RWPE2 (cell line): Measurements from ENCODE around the gene CIDEA.
A peak's percentile ranks its signal among the peaks of the same experiment; 100 is the strongest.

ENCODE experiments used
- ATAC-seq: fragments of 200-7000 bp; cut with Tn5 transposase; 3 replicates; pipeline ENCODE4 v1.9.1; 2021; ENCODE audit warnings: low read depth
- DNase-seq: peaks from one replicate; pipeline ENCODE4 v3.0.0-alpha.2; 2020; ENCODE audit warnings: low spot score
- H3K27ac ChIP-seq: fragments of 450-650 bp; 2 replicates; pipeline ENCODE4 v1.5.1; 2017; ENCODE audit warnings: mild to moderate bottlenecking; ENCODE audit not compliant: poor library complexity, severe bottlenecking
- H3K27me3 ChIP-seq: fragments of 250-450 bp; sonication (Bioruptor Pico); 2 replicates; pipeline ENCODE4 v1.5.1; 2021; ENCODE audit warnings: mild to moderate bottlenecking, moderate library complexity; ENCODE audit not compliant: insufficient read depth, poor library complexity, severe bottlenecking
- H3K36me3 ChIP-seq: fragments of 250-450 bp; sonication (Bioruptor Pico); 2 replicates; pipeline ENCODE4 v1.5.1; 2020; ENCODE audit warnings: low read depth, mild to moderate bottlenecking, moderate library complexity
- H3K4me1 ChIP-seq: fragments of 250-450 bp; sonication (Bioruptor Pico); 2 replicates; pipeline ENCODE4 v1.5.1; 2021; ENCODE audit warnings: mild to moderate bottlenecking, moderate library complexity; ENCODE audit not compliant: insufficient read depth, poor library complexity, severe bottlenecking
- H3K4me3 ChIP-seq: fragments of 250-450 bp; sonication (Bioruptor Pico); 2 replicates; pipeline ENCODE4 v1.5.1; 2021; ENCODE audit warnings: mild to moderate bottlenecking, moderate library complexity; ENCODE audit not compliant: severe bottlenecking
- H3K9me3 ChIP-seq: fragments of 250-450 bp; sonication (Bioruptor Pico); 2 replicates; pipeline ENCODE4 v1.5.1; 2021; ENCODE audit warnings: mild to moderate bottlenecking, moderate library complexity; ENCODE audit not compliant: severe bottlenecking
- TF ChIP-seq, protein P1 (sequence below): fragments of 450-650 bp; IDR thresholded peaks from one replicate; pipeline ENCODE4 v1.5.1; 2017; ENCODE audit warnings: mild to moderate bottlenecking, moderate library complexity; ENCODE audit not compliant: poor library complexity, severe bottlenecking

The CIDEA gene

DNA sequence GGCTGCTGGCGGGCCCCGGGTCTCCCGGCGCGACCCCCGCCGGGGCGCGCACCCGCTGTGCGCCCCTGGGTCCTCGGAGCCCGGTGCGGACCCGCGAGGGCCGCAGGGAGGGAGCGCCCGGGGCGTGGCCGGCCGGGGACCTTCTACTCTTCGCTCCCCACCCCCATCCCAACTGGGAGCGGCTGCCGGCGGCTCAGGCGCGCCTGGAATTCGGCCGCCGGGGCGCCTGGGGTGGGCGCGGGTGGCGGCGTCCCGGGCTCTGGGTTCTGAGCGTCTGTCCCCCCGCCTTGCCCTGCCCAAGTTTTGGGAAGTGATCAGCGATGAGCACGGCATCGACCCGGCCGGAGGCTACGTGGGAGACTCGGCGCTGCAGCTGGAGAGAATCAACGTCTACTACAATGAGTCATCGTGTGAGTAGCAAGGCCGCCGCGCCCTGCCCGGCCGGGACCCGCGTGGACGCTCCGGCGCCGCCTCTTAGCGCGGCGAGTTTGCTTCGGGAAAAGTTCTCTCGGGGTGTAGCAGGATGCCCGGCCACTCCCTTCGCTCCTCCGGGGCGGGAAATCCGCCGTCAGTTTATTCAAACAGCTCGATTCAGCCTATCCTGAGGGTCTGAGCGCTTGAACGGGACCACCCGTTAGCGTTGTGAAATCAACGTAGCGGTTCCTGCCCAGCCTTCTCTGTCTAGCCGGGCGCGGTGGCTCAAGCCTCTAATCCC is 54.4 kb downstream of the CIDEA start:
- peak; percentile 57 for ATAC-seq
- Histone ChIP-seq H3K27me3 (no peaks in the 10 kb centered on the region), H3K27ac (peak overlapping the region; percentile 94), H3K36me3 (peaks cover 49% of the 10 kb centered on the region), H3K9me3 (peaks cover 10% of the 10 kb centered on the region), H3K4me3 (peak overlapping the region; percentile 95), H3K4me1 (peaks cover 21% of the 10 kb centered on the region)
- DNase-seq: peak; percentile 86
- TF ChIP-seq, protein P1, sequence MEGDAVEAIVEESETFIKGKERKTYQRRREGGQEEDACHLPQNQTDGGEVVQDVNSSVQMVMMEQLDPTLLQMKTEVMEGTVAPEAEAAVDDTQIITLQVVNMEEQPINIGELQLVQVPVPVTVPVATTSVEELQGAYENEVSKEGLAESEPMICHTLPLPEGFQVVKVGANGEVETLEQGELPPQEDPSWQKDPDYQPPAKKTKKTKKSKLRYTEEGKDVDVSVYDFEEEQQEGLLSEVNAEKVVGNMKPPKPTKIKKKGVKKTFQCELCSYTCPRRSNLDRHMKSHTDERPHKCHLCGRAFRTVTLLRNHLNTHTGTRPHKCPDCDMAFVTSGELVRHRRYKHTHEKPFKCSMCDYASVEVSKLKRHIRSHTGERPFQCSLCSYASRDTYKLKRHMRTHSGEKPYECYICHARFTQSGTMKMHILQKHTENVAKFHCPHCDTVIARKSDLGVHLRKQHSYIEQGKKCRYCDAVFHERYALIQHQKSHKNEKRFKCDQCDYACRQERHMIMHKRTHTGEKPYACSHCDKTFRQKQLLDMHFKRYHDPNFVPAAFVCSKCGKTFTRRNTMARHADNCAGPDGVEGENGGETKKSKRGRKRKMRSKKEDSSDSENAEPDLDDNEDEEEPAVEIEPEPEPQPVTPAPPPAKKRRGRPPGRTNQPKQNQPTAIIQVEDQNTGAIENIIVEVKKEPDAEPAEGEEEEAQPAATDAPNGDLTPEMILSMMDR: peak; percentile 2

DNA sequence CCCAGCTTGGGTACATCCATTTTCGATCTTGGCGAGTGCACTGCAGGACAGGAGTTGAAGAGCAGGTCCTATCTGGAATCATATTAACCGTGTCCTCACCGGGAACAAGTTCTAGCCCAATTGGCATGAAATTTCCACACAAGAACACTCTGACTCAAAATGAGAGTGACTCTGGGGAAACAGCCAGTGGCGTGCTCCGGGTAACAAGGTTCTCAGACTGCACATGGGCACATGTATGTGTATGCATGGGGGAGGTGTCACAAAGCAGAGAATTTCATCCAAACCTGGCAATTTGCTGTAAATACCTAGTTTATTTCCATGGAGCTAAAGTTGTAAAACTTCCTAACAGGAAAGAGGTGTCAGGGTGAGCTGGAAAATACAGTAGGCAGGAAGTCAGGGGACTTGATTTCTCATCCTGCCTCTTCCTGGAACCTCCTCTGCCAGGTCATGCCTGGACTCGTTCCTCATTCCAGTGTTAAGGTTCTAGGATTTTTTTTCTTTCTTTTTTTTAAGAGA is 55.6 kb downstream of the CIDEA start:
- peaks cover 10% of the 10 kb centered on the region for H3K9me3 ChIP-seq
- DNase-seq (no peak), ATAC-seq (peak; percentile 37)
- peaks cover 19% of the 10 kb centered on the region for H3K4me1 ChIP-seq
- no peaks in the 10 kb centered on the region for H3K27me3 ChIP-seq
- H3K36me3 ChIP-seq: peaks cover 61% of the 10 kb centered on the region
- TF ChIP-seq, protein P1: no peak
- H3K4me3 ChIP-seq: peak overlapping the region; percentile 95
- peak overlapping the region; percentile 94 for H3K27ac ChIP-seq

GRCh38 chr18:12310762-12311161 is 56.6 kb downstream of the CIDEA start:
- Histone ChIP-seq H3K4me1 (peaks cover 15% of the 10 kb centered on the region), H3K36me3 (peaks cover 71% of the 10 kb centered on the region), H3K27ac (peak overlapping the region; percentile 94), H3K4me3 (no peak overlapping the region), H3K9me3 (peaks cover 10% of the 10 kb centered on the region), H3K27me3 (no peaks in the 10 kb centered on the region)
- no peak for DNase-seq
- TF ChIP-seq, protein P1: no peak
- ATAC-seq: no peak

- H3K4me1 ChIP-seq: peaks cover 15% of the 10 kb centered on the region
- H3K9me3 ChIP-seq: peaks cover 10% of the 10 kb centered on the region
- no peaks in the 10 kb centered on the region for H3K27me3 ChIP-seq
- H3K36me3 ChIP-seq: peaks cover 94% of the 10 kb centered on the region
- TF ChIP-seq, protein P1: no peak
- ATAC-seq (no peak), DNase-seq (no peak)
- no peak overlapping the region for H3K4me3 ChIP-seq
- no peak overlapping the region for H3K27ac ChIP-seq
These were observed 58.8 kb downstream of the CIDEA start for GRCh38 chr18:12312976-12313375.

DNA sequence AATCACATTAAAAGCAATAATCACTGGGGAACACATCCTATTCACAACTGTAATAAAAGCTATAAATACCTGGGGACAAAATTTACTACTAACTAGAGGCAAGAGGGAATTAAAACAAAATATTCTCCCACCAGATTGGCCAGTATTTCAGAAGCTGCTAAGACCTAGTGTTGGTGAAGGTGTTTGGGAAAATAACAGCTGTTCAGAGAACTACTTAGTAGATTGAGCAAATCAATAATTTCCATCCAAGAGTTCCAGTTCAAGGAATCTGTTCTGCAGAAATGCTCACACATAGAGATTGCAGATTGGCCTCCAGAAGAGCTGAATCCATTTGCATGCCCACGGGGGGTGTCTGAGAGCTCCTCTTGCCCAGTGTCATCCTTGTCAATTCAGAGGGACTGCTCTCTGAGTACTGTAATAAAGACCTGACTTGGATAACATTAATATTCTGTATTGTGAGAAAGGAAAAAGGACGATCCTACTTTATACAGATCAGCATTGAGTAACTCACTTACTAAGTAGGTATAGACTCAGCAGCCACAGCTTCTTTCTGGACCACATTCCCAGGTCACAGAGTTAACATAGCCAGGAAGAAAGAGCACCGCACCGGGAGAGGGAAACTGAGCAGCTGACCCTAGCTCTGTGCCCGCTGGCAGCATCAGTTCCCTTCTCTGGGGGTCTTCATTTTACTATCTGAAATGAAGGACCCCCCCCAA is 59.5 kb downstream of the CIDEA start:
- DNase-seq (no peak), ATAC-seq (0 out of 3 replicates have a peak, but pooled peaks have one; percentile 3)
- Histone ChIP-seq H3K4me1 (peaks cover 15% of the 10 kb centered on the region), H3K4me3 (no peak overlapping the region), H3K36me3 (peaks cover 100% of the 10 kb centered on the region), H3K27ac (no peak overlapping the region), H3K27me3 (no peaks in the 10 kb centered on the region), H3K9me3 (peaks cover 10% of the 10 kb centered on the region)
- TF ChIP-seq, protein P1: no peak
